ENCODE measurements around the gene GPATCH2.

The GPATCH2 gene

GRCh38 chr1:217630711-217631591 lies at the start of gene GPATCH2, which contains the start of gene SPATA17:
TSS of gene GPATCH2 (minus strand) at chr1:217631090. CDS start at chr1:217630971, 119 bp downstream.
TSS of gene SPATA17 (plus strand) at chr1:217631344. CDS start at chr1:217631379, 35 bp downstream.
- DNase-seq (ENCODE audit: low spot score) = peak; percentile 86

GRCh38 chr1:217674028-217674729 lies 43.3 kb upstream of the GPATCH2 start:
- no peak for DNase-seq (ENCODE audit: low spot score)

- no peak for DNase-seq (ENCODE audit: low spot score)
These were observed 42.5 kb upstream of the GPATCH2 start for GRCh38 chr1:217673387-217673786.

GRCh38 chr1:217668351-217668940 lies 37.6 kb upstream of the GPATCH2 start:
- DNase-seq (ENCODE audit: low spot score) = no peak

- no peak for DNase-seq (ENCODE audit: low spot score)
These were observed 30.5 kb upstream of the GPATCH2 start for GRCh38 chr1:217661407-217661806.

- no peak for DNase-seq (ENCODE audit: low spot score)
These were observed 29.6 kb upstream of the GPATCH2 start for GRCh38 chr1:217660353-217661062.

- no peak for DNase-seq (ENCODE audit: low spot score)
These were observed 19.8 kb upstream of the GPATCH2 start for GRCh38 chr1:217650674-217651073.

GRCh38 chr1:217647791-217648190 lies 16.9 kb upstream of the GPATCH2 start:
- no peak for DNase-seq (ENCODE audit: low spot score)

GRCh38 chr1:217642455-217642854 lies 11.6 kb upstream of the GPATCH2 start:
- DNase-seq (ENCODE audit: low spot score) = no peak

GRCh38 chr1:217627431-217627830 lies 3.5 kb downstream of the GPATCH2 start:
- no peak for DNase-seq (ENCODE audit: low spot score)

GRCh38 chr1:217626321-217626720 lies 4.6 kb downstream of the GPATCH2 start:
- DNase-seq (ENCODE audit: low spot score) = no peak

GRCh38 chr1:217622042-217622441 lies 8.8 kb downstream of the GPATCH2 start:
- no peak for DNase-seq (ENCODE audit: low spot score)

GRCh38 chr1:217620814-217621213 lies 10.1 kb downstream of the GPATCH2 start:
- no peak for DNase-seq (ENCODE audit: low spot score)

- DNase-seq (ENCODE audit: low spot score) = no peak
These were observed 13.8 kb downstream of the GPATCH2 start for GRCh38 chr1:217617126-217617525.

- no peak for DNase-seq (ENCODE audit: low spot score)
These were observed 16.6 kb downstream of the GPATCH2 start for GRCh38 chr1:217614200-217614712.

GRCh38 chr1:217605390-217605789 lies 25.5 kb downstream of the GPATCH2 start:
- DNase-seq (ENCODE audit: low spot score) = no peak

GRCh38 chr1:217602380-217602779 lies 28.5 kb downstream of the GPATCH2 start:
- no peak for DNase-seq (ENCODE audit: low spot score)

- DNase-seq (ENCODE audit: low spot score) = peak; percentile 5
These were observed 31.7 kb downstream of the GPATCH2 start for GRCh38 chr1:217599154-217599553.

GRCh38 chr1:217590598-217590997 lies 40.3 kb downstream of the GPATCH2 start:
- no peak for DNase-seq (ENCODE audit: low spot score)

GRCh38 chr1:217586586-217586985 lies 44.3 kb downstream of the GPATCH2 start:
- DNase-seq (ENCODE audit: low spot score) = no peak

GRCh38 chr1:217585577-217585976 lies 45.3 kb downstream of the GPATCH2 start:
- DNase-seq (ENCODE audit: low spot score) = no peak
